Dermis blood vessel endothelial cell (primary cell): ENCODE results near the gene MEG3. TPM values are rescaled to one million over a fixed set of nuclear protein-coding genes. Genes with fewer than 3 reads are reported as not detected.

Source experiments
- DNase-seq: peaks from one replicate; pipeline ENCODE4 v3.0.0; 2010
- total RNA-seq: library from RNA; depleted of rRNA; stranded (reverse); fragments of >200 nt; gene quantifications from 2 replicates; pipeline ENCODE4 v1.2.3, GENCODE V29; 2014

Gene MEG3
- total RNA-seq, 1 donor from 2014 or later = 2.2 TPM

GRCh38 chr14:100899884-100900771 is 74.2 kb downstream of the MEG3 start:
- peak; percentile 20 for DNase-seq

GRCh38 chr14:100900837-100901390 is 75.0 kb downstream of the MEG3 start:
- peak; percentile 47 for DNase-seq

DNA sequence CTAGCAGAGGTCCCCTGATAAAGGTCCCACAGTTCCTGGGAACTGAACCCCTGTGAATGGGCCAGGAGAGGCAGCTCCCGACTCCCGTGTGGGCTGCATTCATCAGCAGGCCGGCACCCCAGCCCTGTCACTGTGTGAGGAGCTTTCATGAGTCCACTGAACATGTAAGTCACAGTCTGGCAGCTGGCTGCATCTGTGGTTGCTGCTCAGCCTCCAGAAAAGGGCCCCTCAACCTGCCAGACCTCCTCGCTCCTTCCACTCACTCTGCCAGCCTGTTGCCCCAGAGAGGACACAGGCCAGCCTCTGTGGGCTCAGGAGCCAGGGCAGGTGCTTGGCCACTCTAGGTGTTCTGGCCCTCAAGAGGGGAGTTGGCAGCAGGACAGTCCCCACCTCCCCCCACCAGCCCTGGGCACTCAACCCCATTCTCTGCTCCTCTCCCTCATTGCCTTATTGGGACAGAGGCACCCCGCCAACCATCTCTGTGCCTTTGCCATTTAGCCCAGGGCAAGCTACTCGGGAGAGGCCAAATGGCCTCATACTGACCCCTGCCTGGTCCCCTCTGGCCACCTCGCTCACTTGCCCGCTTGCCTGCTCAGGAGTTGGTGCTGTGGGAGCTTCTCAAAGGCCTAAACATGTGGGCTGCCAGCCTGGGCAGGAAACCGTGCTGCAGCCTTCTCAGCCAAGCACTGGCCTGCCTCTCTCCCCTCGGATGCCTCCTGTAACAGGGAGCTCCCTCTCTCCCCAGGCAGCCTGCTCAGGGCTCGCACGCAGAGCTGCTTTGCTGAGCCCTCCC is 75.7 kb downstream of the MEG3 start:
- no peak for DNase-seq

DNA sequence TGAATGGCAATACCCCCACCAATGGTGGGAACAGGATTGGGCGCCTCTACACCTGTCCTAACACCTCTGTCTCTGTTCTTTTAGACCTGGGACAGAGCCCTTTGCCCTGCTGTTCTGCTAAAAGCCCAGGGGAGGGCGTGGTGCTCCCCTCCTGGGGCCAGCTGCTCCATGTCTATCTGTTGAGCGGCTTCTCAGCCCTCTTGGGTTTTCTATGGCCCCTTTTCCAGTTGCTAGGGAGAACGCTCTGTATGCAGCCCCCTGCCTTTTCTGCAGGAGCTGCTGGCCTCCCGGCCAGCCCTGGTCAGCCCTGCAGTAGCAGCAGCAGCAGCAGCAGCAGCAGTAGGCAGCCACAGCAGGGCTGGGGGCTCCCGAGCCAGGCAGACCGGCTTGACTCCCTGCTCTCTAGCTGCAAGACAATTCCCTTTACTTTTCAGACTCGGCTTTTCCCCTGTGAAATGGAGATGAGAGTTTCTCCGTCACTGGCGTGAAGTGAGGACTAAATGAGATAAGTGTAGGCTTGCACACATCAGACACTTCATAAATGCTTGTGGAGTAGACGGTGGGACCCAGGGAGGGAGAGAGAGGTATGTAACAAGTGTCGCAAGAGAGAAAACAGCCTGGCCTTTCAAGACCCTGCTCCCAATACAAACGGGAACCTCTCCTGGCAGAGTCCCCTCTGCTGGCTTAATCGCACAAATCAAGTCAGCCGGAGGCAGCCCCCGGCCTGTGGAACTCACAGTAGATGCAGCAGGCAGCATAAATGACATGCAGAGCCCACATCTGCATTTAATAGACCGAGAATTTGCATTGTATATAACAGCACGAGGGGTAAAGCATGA is 76.6 kb downstream of the MEG3 start:
- peak; percentile 19 for DNase-seq

DNA sequence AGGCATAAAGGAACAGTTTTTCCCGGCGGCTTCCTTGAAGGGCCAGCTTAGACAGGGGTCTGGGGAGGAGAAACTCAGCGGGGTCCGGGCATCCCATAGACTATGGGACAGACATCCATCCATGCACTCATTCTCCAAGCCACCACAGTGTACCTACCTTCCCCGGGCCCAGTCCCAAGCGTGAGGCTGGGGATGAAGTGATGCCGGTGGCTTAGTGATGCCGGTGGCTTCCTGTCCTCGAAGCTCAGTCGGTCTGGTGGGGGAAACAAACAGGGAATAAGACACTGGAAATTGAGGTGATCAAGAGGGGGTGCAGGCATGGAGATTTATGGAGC is 77.2 kb downstream of the MEG3 start:
- DNase-seq = no peak

- DNase-seq = no peak
These were observed 77.8 kb downstream of the MEG3 start, which contains the start of gene RTL1 for GRCh38 chr14:100903672-100904185. RTL1 (minus strand) TSS chr14:100903722; CDS start chr14:100884788, 18,934 bp downstream.

- peak; percentile 13 for DNase-seq
These were observed 78.6 kb downstream of the MEG3 start for GRCh38 chr14:100904307-100905087.

GRCh38 chr14:100905166-100905565 is 79.2 kb downstream of the MEG3 start:
- no peak for DNase-seq

DNA sequence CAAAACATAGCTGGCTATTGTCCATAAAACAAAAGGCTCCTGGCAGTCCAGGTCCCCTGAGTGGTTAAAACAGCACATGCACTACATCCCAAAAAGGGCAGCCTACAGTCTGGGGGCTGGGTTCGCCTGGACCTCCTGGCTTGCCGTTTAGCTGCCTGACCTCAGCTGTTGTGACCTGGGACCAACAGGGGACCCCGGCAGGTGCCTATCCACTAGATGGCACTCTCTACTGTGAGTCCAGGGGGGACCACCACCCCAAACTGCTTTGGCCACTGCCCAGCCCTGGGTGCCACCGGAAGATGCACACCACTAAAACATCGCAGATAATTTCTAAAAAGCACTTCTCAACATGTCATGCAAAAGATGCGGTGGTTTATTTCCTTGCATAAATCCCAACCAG is 80.5 kb downstream of the MEG3 start:
- peak; percentile 19 for DNase-seq

GRCh38 chr14:100907240-100907639 is 81.3 kb downstream of the MEG3 start:
- no peak for DNase-seq

GRCh38 chr14:100909439-100909838 is 83.5 kb downstream of the MEG3 start:
- DNase-seq = no peak

Other genes starting within 250 kb of the MEG3 start
- gene BEGAIN, start 238.7 kb upstream of the MEG3 start, total RNA-seq = 0.17 and 0.37 TPM in 2 replicates
- gene DLK1, start 99.2 kb upstream of the MEG3 start, total RNA-seq = not detected in 2 replicates
- not detected in 2 replicates for gene RTL1, start 77.6 kb downstream of the MEG3 start, total RNA-seq